ENCODE data around the gene NXPH4.

DNA sequence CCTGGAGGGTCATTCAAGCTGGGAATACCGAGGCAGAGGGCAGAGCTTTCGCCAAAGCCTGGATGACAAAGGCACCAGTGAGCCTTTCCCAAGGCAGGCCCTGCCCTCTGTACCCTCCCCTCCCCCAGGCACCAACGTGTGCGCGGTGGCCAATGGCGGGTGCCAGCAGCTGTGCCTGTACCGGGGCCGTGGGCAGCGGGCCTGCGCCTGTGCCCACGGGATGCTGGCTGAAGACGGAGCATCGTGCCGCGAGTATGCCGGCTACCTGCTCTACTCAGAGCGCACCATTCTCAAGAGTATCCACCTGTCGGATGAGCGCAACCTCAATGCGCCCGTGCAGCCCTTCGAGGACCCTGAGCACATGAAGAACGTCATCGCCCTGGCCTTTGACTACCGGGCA lies 31.2 kb upstream of the NXPH4 start:
- TF ChIP-seq EZH2phosphoT487 (IDR thresholded peaks at IDR 0.05; ENCODE audit: borderline replicate concordance) = no peak
- TF ChIP-seq, protein P1, sequence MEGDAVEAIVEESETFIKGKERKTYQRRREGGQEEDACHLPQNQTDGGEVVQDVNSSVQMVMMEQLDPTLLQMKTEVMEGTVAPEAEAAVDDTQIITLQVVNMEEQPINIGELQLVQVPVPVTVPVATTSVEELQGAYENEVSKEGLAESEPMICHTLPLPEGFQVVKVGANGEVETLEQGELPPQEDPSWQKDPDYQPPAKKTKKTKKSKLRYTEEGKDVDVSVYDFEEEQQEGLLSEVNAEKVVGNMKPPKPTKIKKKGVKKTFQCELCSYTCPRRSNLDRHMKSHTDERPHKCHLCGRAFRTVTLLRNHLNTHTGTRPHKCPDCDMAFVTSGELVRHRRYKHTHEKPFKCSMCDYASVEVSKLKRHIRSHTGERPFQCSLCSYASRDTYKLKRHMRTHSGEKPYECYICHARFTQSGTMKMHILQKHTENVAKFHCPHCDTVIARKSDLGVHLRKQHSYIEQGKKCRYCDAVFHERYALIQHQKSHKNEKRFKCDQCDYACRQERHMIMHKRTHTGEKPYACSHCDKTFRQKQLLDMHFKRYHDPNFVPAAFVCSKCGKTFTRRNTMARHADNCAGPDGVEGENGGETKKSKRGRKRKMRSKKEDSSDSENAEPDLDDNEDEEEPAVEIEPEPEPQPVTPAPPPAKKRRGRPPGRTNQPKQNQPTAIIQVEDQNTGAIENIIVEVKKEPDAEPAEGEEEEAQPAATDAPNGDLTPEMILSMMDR (conservative IDR thresholded peaks at IDR 0.05; ENCODE audit: low read length) = no peak
